ENCODE measurements around the gene PRKD1. TPM values are rescaled to one million over a fixed set of nuclear protein-coding genes. Genes with fewer than 3 reads are reported as not detected.
"Not testable (repeated sequence)": the region's sequence is repeated elsewhere in the genome, so short reads cannot be mapped to it uniquely, and the experiment has no call there.

Gene PRKD1
- total RNA-seq, 3 donors from 2014 or later (not counting 1 experiment from before 2014, with no cell fraction given), result not detected

GRCh38 chr14:29735459-29735858, 192.2 kb downstream of the PRKD1 start:
- Histone ChIP-seq H3K4me3 (ENCODE audit: low read length) (no peak overlapping the region), H3K4me1 (ENCODE audit: control insufficient read depth, insufficient read depth, low read length) (no peaks in the 10 kb centered on the region), H3K36me3 (ENCODE audit: control insufficient read depth, insufficient read depth, low read length) (no peaks in the 10 kb centered on the region), H3K27ac (ENCODE audit: low read length) (no peak overlapping the region), H3K27me3 (ENCODE audit: control insufficient read depth, insufficient read depth, low read length) (no peaks in the 10 kb centered on the region), H3K9me3 (ENCODE audit: control insufficient read depth, insufficient read depth, low read length) (peaks cover 9% of the 10 kb centered on the region)
- TF ChIP-seq CTCF (IDR thresholded peaks at IDR 0.05), result no peak
- ATAC-seq, result no peak
- Mint-ChIP-seq H3K9me3 (peaks cover 16 to 31% of the 10 kb centered on the region in 2 donors), H3K27me3 (ENCODE audit: low read depth in 2 of 2) (no peaks in the 10 kb centered on the region), H3K4me3 (no peak overlapping the region), H3K4me1 (no peaks in the 10 kb centered on the region), H3K36me3 (no peaks in the 10 kb centered on the region), H3K27ac (no peak overlapping the region)
- intact Hi-C loops (cut with micrococcal nuclease), result no loop called here
- DNase-seq, result no peak
- WGBS (ENCODE audit: insufficient coverage), result 67% methylated on average over 3 of the region's 4 CpGs

GRCh38 chr14:29734732-29735131, 192.9 kb downstream of the PRKD1 start:
- DNase-seq (no peak), ATAC-seq (no peak)
- Histone ChIP-seq H3K4me1 (ENCODE audit: control insufficient read depth, insufficient read depth, low read length) (no peaks in the 10 kb centered on the region), H3K27ac (ENCODE audit: low read length) (no peak overlapping the region), H3K36me3 (ENCODE audit: control insufficient read depth, insufficient read depth, low read length) (no peaks in the 10 kb centered on the region), H3K27me3 (ENCODE audit: control insufficient read depth, insufficient read depth, low read length) (no peaks in the 10 kb centered on the region), H3K9me3 (ENCODE audit: control insufficient read depth, insufficient read depth, low read length) (peaks cover 9% of the 10 kb centered on the region), H3K4me3 (ENCODE audit: low read length) (no peak overlapping the region)
- no peak for TF ChIP-seq CTCF (IDR thresholded peaks at IDR 0.05)
- no peak overlapping the region for H3K27ac Mint-ChIP-seq
- no peak overlapping the region for H3K4me3 Mint-ChIP-seq
- H3K27me3 Mint-ChIP-seq (ENCODE audit: low read depth in 2 of 2), result no peaks in the 10 kb centered on the region
- H3K36me3 Mint-ChIP-seq, result no peaks in the 10 kb centered on the region
- H3K9me3 Mint-ChIP-seq, result peaks cover 18 to 31% of the 10 kb centered on the region in 2 donors
- H3K4me1 Mint-ChIP-seq, result no peaks in the 10 kb centered on the region
- WGBS (ENCODE audit: insufficient coverage), result no CpG with 5 or more reads among the region's 1 CpG
- intact Hi-C loops (cut with micrococcal nuclease), result no loop called here

GRCh38 chr14:29726560-29727331, 200.9 kb downstream of the PRKD1 start:
- H3K27ac ChIP-seq (ENCODE audit: low read length); H3K36me3 ChIP-seq (ENCODE audit: control insufficient read depth, insufficient read depth, low read length); H3K4me1 Mint-ChIP-seq; H3K27me3 ChIP-seq (ENCODE audit: control insufficient read depth, insufficient read depth, low read length); DNase-seq; H3K36me3 Mint-ChIP-seq; H3K4me3 ChIP-seq (ENCODE audit: low read length); H3K27ac Mint-ChIP-seq; H3K4me1 ChIP-seq (ENCODE audit: control insufficient read depth, insufficient read depth, low read length); H3K4me3 Mint-ChIP-seq; H3K27me3 Mint-ChIP-seq (ENCODE audit: low read depth in 2 of 2); intact Hi-C loops (cut with micrococcal nuclease); ATAC-seq; H3K9me3 ChIP-seq (ENCODE audit: control insufficient read depth, insufficient read depth, low read length): not testable (repeated sequence)
- WGBS (ENCODE audit: insufficient coverage), result 100% methylated on average over 1 of the region's 4 CpGs
- H3K9me3 Mint-ChIP-seq, result peaks cover 13 to 14% of the 10 kb centered on the region in 2 donors

DNA sequence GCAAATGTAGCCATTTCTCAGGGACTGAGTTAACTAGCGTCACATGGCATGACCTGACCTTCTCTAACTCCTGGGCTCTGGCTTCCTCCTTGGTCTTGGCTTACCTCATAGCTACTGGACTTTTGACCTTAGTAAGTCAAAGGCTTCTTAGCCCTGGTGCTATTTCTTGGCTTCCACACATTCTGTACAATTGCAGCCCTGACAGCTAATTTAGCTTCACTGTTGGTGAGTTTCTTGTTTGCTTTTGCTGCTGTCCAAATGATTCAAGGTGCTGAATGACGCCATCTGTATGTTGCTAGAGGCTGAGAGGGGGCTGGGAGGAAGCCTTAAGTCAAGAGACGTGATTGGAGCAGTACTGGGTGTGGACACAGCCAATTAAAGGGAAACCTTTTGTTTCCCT, 202.7 kb downstream of the PRKD1 start:
- WGBS (ENCODE audit: insufficient coverage), result 68% methylated on average over 3 of the region's 3 CpGs
- no peaks in the 10 kb centered on the region for H3K27me3 Mint-ChIP-seq (ENCODE audit: low read depth in 2 of 2)
- H3K27me3 ChIP-seq (ENCODE audit: control insufficient read depth, insufficient read depth, low read length), result no peaks in the 10 kb centered on the region
- TF ChIP-seq CTCF (IDR thresholded peaks at IDR 0.05), result no peak
- DNase-seq (no peak), ATAC-seq (no peak)
- H3K27ac ChIP-seq (ENCODE audit: low read length), result no peak overlapping the region
- H3K4me3 Mint-ChIP-seq, result no peak overlapping the region
- no peak overlapping the region for H3K4me3 ChIP-seq (ENCODE audit: low read length)
- H3K36me3 ChIP-seq (ENCODE audit: control insufficient read depth, insufficient read depth, low read length), result no peaks in the 10 kb centered on the region
- H3K9me3 ChIP-seq (ENCODE audit: control insufficient read depth, insufficient read depth, low read length), result peaks cover 5% of the 10 kb centered on the region
- peaks cover 10 to 14% of the 10 kb centered on the region in 2 donors for H3K9me3 Mint-ChIP-seq
- H3K4me1 Mint-ChIP-seq, result no peaks in the 10 kb centered on the region
- no peak overlapping the region for H3K27ac Mint-ChIP-seq
- intact Hi-C loops (cut with micrococcal nuclease), result no loop called here
- no peaks in the 10 kb centered on the region for H3K36me3 Mint-ChIP-seq
- no peaks in the 10 kb centered on the region for H3K4me1 ChIP-seq (ENCODE audit: control insufficient read depth, insufficient read depth, low read length)
